HG03097 (cell line): Measurements from ENCODE around the gene PIEZO1.
A peak's percentile ranks its signal among the peaks of the same experiment; 100 is the strongest.
"Not testable (repeated sequence)": the region's sequence is repeated elsewhere in the genome, so short reads cannot be mapped to it uniquely, and the experiment has no call there.

ENCODE experiments used
- ATAC-seq: cut with Tn5 transposase; IDR thresholded peaks from one replicate; pipeline ENCODE4 v1.9.1; 2021; ENCODE audit not compliant: unreplicated experiment, low FRiP score

PIEZO1 gene

GRCh38 chr16:88785106-88785924 lies at the start of gene PIEZO1:
PIEZO1 (minus strand) TSS chr16:88785220; CDS start chr16:88784964, 256 bp downstream.
- ATAC-seq: peak; percentile 29

DNA sequence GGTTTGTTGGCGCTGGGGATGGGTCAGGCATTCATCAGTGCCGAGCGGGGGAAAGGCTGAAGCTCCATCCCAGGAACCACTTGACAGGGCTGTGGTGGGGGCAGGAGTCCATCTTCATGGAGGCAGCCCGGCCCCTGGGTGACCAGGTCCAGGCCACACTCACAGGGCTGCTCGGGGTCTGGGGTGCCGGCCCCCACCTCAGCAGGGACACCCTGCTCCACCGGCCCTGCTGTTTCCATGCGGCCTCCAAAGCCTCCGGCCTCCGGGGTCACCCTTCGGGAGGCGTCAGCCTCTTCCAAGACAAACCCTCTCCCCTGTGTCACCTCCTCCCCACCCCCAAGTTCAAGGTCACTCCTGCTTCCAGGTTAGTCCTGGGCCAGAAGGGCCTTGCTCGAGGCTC lies 49.6 kb upstream of the PIEZO1 start:
- ATAC-seq: no peak

DNA sequence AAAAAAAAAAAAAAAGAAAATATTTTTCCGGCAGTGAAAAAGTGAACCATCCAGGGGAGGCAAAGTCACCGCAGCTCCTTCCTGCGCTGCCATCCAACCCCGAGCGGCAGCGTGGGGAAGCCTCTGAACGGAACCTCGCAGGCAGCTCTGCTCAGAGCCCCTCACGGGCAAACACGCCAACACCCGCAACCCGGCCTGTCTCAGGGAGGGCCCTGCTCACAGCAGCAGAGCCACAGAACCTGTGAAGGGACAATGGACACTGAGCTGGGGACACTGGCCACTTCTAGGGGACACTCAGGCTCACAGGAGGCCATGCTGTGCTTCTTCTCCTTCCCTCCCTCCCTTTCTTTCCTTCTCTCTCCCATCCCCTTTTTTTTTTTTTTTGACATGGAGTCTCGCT lies 48.1 kb upstream of the PIEZO1 start:
- ATAC-seq: no peak

DNA sequence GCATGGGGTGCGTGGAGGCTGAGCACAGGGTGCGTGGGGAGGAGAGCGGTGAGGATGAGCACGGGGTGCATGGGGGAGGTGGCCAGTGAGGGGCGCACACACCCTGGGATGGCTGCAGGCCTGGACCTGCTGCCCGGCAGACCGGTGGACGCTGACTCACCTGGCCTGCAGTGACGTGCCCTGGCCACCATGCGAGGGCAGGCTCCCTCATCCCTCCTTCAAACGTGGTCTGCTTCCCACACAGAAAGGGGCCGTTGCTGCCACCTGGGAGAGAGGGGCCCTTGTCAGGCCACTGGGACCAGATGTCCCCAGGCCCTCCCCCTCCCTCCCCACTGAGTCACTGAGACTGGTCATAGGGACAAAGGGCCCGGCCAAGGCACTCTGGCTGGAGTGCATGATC lies 46.8 kb upstream of the PIEZO1 start:
- ATAC-seq: no peak

DNA sequence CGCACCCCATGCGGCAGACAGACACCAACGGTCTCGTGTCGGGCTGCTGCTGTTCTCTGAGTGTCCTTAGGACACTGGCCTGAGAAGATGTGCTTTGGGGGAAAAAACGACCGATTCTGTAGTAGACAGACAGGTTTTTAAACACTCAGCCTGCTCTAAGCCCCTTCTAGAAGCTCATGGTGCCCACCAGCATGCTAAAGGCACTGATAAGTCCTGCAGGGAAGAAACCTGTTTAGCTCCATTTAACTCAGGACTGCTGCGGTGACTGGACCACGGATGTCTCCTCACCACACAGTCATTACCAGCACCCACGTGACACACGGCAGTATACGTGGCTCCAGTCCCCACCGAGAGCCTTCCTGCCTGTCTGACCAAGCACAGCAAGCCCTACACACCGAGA lies 45.8 kb upstream of the PIEZO1 start:
- no peak for ATAC-seq

GRCh38 chr16:88830258-88830657 lies 45.2 kb upstream of the PIEZO1 start:
- no peak for ATAC-seq

DNA sequence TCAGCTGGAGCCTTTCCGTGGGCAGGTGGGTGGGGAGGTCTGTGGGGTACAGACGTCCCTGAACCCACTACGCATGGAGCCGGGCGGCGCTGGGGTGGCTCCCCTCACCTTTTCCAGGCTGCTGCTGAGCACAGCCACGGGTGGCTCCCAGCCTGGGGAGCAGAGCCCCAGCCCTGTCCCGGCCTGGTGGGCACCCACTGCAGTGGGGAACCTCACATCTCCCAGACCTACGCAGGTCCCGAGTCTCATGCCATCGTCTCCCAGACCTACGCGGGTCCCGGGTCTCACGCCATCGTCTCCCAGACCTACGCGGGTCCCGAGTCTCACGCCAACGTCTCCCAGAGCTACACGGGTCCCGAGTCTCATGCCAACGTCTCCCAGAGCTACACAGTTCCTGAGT lies 43.7 kb upstream of the PIEZO1 start:
- ATAC-seq: no peak

GRCh38 chr16:88827727-88828126 lies 42.7 kb upstream of the PIEZO1 start:
- ATAC-seq: no peak

- ATAC-seq: no peak
Observed at GRCh38 chr16:88826070-88826840, 41.2 kb upstream of the PIEZO1 start.

- ATAC-seq: no peak
Observed at GRCh38 chr16:88825146-88825545, 40.1 kb upstream of the PIEZO1 start.

GRCh38 chr16:88824256-88825077 lies 39.4 kb upstream of the PIEZO1 start:
- no peak for ATAC-seq

- ATAC-seq: not testable (repeated sequence)
Observed at GRCh38 chr16:88823646-88824045, 38.6 kb upstream of the PIEZO1 start.

- ATAC-seq: no peak
Observed at GRCh38 chr16:88822281-88823040, 37.4 kb upstream of the PIEZO1 start.

DNA sequence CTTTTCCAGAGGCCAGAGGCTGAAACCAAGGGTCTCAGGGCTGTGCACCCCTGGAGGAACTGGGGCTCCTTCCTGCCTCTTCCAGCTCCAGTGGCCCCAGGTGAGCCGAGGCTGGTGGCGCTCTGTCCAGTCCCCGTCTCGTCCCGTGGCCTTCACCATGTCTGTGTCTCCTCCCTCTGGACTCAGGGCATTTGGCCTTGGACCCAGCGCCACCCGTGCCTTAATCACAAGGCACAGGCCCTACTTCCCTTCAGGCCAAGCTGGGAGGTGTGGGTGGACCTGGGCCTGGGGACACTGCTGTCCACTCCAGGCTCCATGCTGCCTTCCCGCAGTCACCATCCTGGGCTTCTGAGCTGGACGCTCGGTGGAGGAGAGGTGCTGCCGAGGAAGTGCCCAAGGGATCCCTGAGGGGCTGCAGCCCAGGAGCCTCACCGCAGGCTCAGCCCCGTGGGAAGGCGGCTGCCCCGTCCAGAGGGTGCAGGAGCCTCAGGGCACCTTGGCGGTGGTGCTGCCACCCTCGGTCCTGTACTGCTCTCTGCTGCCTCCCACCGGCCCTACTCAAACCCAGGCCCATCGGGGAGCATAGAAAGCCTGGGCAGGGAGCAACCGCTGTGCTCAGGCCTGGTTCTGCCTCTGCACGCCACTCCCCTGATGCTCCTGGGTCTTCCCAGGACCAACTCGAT lies 36.3 kb upstream of the PIEZO1 start:
- no peak for ATAC-seq

DNA sequence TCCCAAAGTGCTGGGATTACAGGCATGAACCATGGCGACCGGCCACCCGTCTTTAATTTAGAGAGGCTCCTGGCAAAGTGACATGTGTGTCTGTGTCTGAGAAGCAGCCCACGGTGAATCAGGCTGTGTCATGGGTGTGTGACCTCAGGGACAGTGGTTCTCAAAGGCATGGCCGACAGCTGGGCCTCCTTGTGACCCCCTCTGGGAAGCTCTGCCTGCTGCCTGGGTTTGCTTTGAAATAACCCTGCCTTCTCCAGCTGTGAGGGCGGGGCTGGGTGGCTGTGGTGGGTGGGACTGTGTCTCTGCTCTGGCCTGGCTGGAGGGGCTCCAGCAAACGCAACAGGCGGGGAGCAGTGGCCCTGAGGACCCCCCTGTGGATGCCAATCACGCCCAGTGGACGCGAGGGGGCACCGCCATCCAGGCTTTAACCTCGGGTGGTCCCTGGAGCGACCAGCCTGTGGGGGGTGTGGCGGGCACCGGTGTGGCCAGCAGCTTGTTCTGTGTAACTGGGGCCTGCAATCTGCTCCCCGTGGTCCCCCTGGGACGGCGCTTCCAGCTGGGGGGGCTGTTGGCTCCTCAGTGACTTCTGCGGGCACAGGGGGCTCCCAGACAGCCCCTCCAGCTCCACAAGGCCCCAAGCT lies 35.5 kb upstream of the PIEZO1 start:
- ATAC-seq: no peak

DNA sequence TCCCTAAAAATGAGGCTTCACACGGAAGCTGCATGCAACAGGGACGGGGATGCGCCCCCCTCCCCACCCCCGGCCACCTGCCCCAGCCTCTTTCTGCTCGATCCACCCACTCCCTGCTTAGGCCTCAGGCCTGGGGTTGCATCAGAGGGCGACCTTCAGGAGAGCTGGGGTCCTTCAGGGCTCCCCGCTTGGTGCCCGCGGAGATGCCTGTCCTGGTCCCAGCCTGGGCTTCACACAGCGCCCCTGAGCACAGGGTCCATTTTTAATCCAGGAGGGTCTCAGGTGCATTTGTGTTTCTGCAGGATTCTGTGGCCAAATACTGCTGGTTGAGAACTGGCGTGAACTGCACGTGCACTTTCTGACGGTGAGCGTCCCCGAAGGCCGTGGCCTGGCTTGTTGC lies 34.1 kb upstream of the PIEZO1 start:
- ATAC-seq: no peak

DNA sequence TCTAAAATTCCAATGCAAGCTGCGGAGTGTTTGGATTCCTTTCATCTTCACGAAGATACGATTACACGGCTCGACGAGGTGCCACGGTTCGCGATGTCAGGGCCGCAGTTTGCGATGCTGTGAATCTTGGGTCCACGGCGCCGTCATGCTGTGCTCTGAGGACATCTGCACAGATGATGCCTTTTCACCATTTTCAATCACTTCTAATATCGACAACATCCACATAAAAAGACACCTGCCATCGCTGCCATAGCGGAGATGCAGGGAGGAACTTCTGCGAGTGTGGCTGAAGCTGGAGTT lies 33.5 kb upstream of the PIEZO1 start:
- ATAC-seq: no peak

DNA sequence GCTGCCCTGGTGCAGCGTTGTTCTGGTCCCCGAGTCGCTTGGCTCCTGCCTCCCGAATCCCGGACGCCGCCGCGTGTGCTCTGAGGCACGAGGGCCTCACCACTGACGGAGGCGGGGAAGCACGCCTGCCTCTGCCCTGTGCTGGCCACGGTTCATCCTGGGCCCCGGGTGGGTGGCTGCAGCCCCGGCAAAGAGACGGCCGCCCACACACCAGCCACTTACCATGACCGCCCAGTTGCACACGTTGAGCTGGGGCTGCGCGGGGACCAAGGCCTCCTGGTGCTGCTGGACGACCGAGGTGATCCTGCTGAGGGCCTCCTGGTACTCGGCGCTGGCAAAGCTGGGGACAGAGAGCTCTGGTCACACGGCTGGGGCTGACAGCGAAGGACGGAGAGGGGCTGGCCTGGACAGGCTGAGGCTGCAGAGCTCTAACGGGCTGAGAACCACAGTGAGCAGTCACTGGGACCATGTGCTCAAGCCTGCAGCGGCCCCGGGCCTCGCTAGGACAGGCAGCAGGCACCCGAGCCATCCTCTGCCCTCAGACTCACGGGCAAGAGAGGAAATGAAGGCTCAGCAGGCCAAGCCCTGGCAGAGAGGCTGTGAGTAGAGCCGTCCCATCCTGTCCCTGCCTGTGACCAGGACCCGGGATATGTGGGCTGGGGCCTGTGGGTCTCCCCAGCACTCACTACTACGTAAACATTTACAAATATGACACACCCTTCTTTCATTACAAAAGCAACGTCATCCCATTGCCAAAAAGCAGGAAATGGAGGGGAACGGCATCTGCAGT lies 33.0 kb upstream of the PIEZO1 start:
- no peak for ATAC-seq
